Colonic mucosa (tissue), 4 donors: Measurements from ENCODE around the gene PROSER2. TPM values are rescaled to one million over a fixed set of nuclear protein-coding genes. Genes with fewer than 3 reads are reported as not detected.
"Not testable (repeated sequence)": the region's sequence is repeated elsewhere in the genome, so short reads cannot be mapped to it uniquely, and the experiment has no call there.

Source experiments
- DNase-seq: peaks from one replicate; pipeline ENCODE4 v3.0.0-alpha.2; 2020
- H3K27ac ChIP-seq: fragments of 200-600 bp; one replicate; pipeline ENCODE4 v1.8.0; 2021
- H3K27me3 ChIP-seq: fragments of 200-600 bp; one replicate; pipeline ENCODE4 v1.8.0; 2021
- H3K36me3 ChIP-seq: fragments of 200-600 bp; one replicate; pipeline ENCODE4 v1.8.0; 2021
- H3K4me1 ChIP-seq: fragments of 200-600 bp; one replicate; pipeline ENCODE4 v1.8.0; 2021; ENCODE audit warnings: mild to moderate bottlenecking
- H3K4me3 ChIP-seq: fragments of 200-600 bp; one replicate; pipeline ENCODE4 v1.8.0; 2021
- H3K9ac ChIP-seq, 2 donors: one replicate each; pipeline ENCODE4 v1.7.0; 2013; ENCODE audit warnings: control low read depth in 2 of 2, low read depth in 2 of 2, low read length in 2 of 2
- H3K9me3 ChIP-seq: fragments of 200-600 bp; one replicate; pipeline ENCODE4 v1.8.0; 2021
- CTCF ChIP-seq: fragments of 200-600 bp; IDR thresholded peaks from one replicate; pipeline ENCODE4 v1.8.0; 2022; ENCODE audit warnings: antibody characterized with exemption, mild to moderate bottlenecking
- intact Hi-C: fragments of 100-400 bp; cut with DNase I; formaldehyde crosslinking; loops from one replicate; pipeline ENCODE4 v1.14.1; 2022
- total RNA-seq, 2 donors: library from RNA; stranded (reverse); fragmentation: NEBNext Ultra II Directional in 1 of 2; extraction: Animal tissue kit (Norgen Biotek cat#: 25700) in 1 of 2; gene quantifications; one replicate each; pipeline ENCODE4 v1.2.1, GENCODE V29; 2021
- donor health status: healthy.
- donor health status: DM: no; HTN: no; CAD: no.
- donor health status: DM: no; HTN: no; CAD: no.

PROSER2 gene
- total RNA-seq, 2 donors from 2014 or later = 12.9 to 16.2 TPM

DNA sequence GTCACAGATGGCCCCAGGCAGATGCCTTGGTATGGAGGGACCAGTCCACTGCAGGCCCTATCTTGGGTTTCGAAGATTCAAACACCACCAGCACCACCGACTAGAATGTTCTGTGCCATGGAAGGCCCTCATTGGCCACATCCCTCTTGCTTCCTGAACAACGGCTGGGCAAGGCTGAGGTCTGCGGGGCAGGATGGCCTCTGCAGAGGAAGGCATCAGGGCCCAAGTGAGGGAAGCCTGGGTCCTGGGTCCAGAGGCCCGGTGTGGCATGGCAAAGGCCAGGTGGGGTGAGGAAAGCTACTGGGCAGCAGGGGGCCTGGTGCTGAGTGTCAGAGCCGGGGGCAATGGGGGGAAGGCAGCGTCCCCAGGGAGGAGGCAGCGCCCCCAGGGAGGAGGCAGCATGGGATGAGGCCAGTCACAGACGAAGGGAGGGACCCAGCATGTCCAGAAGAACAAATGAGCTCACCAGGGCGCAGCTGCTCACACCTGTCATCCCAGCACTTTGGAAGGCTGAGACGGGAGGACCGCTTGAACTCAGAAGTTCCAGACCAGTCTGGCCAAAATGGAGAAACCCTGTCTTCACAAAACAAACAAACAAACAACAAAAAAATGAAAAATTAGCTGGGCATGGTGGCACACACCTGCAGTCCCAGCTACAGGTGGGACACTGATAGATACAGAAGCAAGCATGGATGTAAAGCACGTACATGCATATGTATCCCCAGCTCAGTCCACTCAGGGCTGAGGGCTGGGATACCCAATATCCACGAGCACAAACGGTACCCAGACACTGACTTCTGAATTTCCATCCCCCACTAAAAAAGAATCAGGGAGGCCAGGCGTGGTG is 64.4 kb downstream of the PROSER2 start:
- Histone ChIP-seq H3K4me1 (no peaks in the 10 kb centered on the region), H3K9me3 (no peaks in the 10 kb centered on the region), H3K27ac (no peak overlapping the region), H3K27me3 (no peaks in the 10 kb centered on the region), H3K9ac (no peak overlapping the region), H3K36me3 (no peaks in the 10 kb centered on the region), H3K4me3 (no peak overlapping the region)
- no peak for DNase-seq
- TF ChIP-seq CTCF = no peak
- intact Hi-C loops = no loop called here

DNA sequence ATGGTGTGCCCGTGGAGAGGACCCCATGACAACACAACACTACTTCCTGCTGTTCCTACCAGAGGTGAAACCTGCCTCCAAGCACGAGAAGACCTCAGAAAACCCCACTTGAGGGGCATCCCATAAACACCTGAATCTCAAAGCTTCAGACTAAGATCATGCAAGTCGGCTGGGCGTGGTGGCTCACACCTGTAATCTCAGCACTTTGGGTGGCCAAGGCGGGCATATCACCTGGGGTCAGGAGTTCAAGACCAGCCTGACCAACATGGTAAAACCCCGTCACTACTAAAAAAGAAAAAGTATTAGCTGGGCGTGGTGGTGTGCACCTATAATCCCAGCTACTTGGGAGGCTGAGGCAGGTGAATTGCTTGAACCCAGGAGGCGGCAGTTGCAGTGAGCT is 66.1 kb downstream of the PROSER2 start:
- H3K9me3 ChIP-seq, H3K4me3 ChIP-seq, H3K4me1 ChIP-seq, H3K27ac ChIP-seq, H3K27me3 ChIP-seq, DNase-seq, intact Hi-C loops, H3K36me3 ChIP-seq, H3K9ac ChIP-seq: not testable (repeated sequence)

DNA sequence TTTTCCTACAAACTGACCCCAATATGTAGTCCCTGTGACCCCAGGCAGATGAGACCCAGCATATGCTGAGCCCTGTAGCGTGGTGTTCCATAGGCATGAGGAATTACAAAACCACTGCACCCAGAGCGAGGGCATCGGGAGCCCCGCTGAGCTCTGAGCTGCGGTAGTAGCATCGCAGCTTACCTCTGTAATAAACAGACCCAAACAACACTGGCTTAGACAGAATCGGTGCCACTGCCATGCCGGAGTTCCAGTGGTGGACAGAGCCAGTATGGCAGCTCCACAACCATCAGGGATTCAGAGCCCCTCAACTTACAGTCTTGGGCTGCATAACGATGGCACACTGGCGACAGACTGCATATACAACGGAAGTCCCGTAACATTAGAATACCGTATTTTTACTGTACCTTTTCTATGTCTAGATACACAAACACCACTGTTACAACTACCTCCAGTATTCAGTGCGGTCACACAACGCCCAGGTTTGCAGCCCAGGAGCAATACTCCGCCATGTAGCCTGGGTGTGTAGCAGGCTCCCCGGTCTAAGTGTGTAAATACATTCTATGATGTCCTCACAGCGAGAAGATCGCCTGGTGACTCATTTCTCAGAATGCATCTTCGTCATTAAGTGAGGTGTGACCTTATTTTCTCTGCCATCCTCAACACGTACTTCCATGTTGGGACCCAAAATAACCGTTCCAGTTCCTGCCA is 68.8 kb downstream of the PROSER2 start:
- no peak overlapping the region for H3K4me3 ChIP-seq
- intact Hi-C loops = no loop called here
- TF ChIP-seq CTCF = no peak

GRCh38 chr10:11893749-11894278 is 70.7 kb downstream of the PROSER2 start:
- H3K9ac ChIP-seq = no peak overlapping the region

More for the DNA sequence above, 68.8 kb downstream of the PROSER2 start:
- no peaks in the 10 kb centered on the region for H3K4me1 ChIP-seq
- DNase-seq = no peak
- no peaks in the 10 kb centered on the region for H3K9me3 ChIP-seq
- no peaks in the 10 kb centered on the region for H3K36me3 ChIP-seq
- no peak overlapping the region for H3K27ac ChIP-seq
- no peak overlapping the region for H3K9ac ChIP-seq
- no peaks in the 10 kb centered on the region for H3K27me3 ChIP-seq

DNA sequence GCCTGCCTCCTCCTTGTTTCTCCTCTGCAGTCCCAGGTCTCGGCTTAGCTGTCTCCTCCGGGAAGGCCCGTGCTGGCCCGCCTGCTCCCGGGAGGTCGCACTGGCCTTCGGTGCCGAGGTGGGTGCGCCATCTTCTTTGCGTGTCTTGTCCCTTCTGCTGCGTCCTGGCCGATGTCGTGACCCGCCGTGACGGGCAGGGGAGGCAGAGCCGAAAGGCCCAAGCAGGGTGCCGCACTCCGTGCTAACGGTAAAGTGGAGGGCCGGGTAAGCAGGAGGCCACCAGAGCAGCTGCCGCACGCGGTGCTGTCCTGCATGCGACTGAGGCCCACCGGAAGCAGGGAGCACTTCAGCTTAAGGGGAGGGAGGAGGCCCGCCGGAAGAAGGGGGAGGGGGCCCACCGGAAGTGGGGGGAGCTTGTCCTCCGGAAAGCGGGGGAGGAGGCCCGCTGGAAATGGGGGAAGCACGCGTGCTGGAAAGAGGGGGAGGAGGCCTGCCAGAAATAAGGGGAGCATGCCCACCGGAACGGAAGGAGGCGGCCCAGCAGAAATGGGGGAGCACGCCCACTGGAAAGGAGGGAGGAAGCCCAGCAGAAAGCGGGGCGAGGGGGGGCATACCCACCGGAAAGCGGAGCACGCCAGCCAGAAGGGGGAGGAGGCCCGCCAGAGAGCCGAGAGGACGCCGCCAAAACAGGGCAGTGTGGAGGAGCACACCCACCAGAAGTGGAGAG is 71.4 kb downstream of the PROSER2 start:
- Histone ChIP-seq H3K36me3 (no peaks in the 10 kb centered on the region), H3K27me3 (no peaks in the 10 kb centered on the region), H3K9me3 (no peaks in the 10 kb centered on the region), H3K4me1 (no peaks in the 10 kb centered on the region), H3K9ac (no peak overlapping the region), H3K4me3 (no peak overlapping the region), H3K27ac (no peak overlapping the region)
- intact Hi-C loops = no loop called here
- TF ChIP-seq CTCF = no peak
- DNase-seq = no peak

More at GRCh38 chr10:11893749-11894278, 70.7 kb downstream of the PROSER2 start:
- no peak for TF ChIP-seq CTCF
- Histone ChIP-seq H3K27me3 (no peaks in the 10 kb centered on the region), H3K36me3 (no peaks in the 10 kb centered on the region), H3K9me3 (no peaks in the 10 kb centered on the region), H3K4me1 (no peaks in the 10 kb centered on the region), H3K4me3 (no peak overlapping the region), H3K27ac (no peak overlapping the region)
- intact Hi-C loops = no loop called here
- no peak for DNase-seq
